ENCODE measurements around the gene MRPL23. TPM values are rescaled to one million over a fixed set of nuclear protein-coding genes. Genes with fewer than 3 reads are reported as not detected.

Gene MRPL23
- total and polyA plus RNA-seq, 2 donors (not counting 3 experiments of a cell fraction or from before 2014, with no cell fraction given), result 72.7 to 222 TPM

- ChIA-PET CTCF (interaction anchor here (2.0 to 4.0 kb wide), 3 partner anchors 18 to 185 kb away, joined by 7 to 24 read pairs (median 23); no protein-coding TSS in a partner anchor), POLR2A (no interaction called here)
- Histone ChIP-seq H3K79me2 (ENCODE audit: control insufficient read depth, insufficient read depth, low read length) (no peaks in the 10 kb centered on the region), H3K27me3 (ENCODE audit: control insufficient read depth in 2 of 2, insufficient read depth in 2 of 2, low read length in 2 of 2) (no peaks in the 10 kb centered on the region), H3K9ac (replicated peaks; ENCODE audit: extremely low read depth, insufficient read depth, low read length) (no peak overlapping the region), H3K4me1 (ENCODE audit: control insufficient read depth, extremely low read depth, insufficient read depth, low read length) (no peaks in the 10 kb centered on the region), H3K36me3 (ENCODE audit: control insufficient read depth in 2 of 2, extremely low read depth in 1 of 2, insufficient read depth in 2 of 2, low read length in 2 of 2) (no peaks in the 10 kb centered on the region), H3K9me3 (replicated peaks; ENCODE audit: control insufficient read depth, insufficient read depth, low read length) (no peaks in the 10 kb centered on the region), H2AFZ (ENCODE audit: low read depth, low read length) (no peak overlapping the region), H3K9me1 (replicated peaks; ENCODE audit: control insufficient read depth, extremely low read depth, insufficient read depth, low read length) (no peaks in the 10 kb centered on the region), H4K20me1 (replicated peaks; ENCODE audit: control insufficient read depth, extremely low read depth, insufficient read depth, low read length) (no peaks in the 10 kb centered on the region), H3K4me2 (ENCODE audit: insufficient read depth, low read length) (no peak overlapping the region), H3K27ac (ENCODE audit: insufficient read depth, low read depth, low read length) (no peak overlapping the region), H3K4me3 (replicated peaks in 1 of 3; ENCODE audit: insufficient read depth in 1 of 3, low read depth in 1 of 3, low read length in 3 of 3) (no peak overlapping the region)
- dilution Hi-C loops (cut with MboI; ENCODE audit: extremely low pct_ligation_motif_present, low sequenced_read_pairs), result no loop called here
- DNase-seq (ENCODE audit: low read depth, low spot score) (no peak), FAIRE-seq (no peak)
- intact Hi-C loops (cut with micrococcal nuclease), result no loop called here
- TF ChIP-seq POLR2A (IDR thresholded peaks at IDR 0.05; ENCODE audit: low read depth, low read length) (no peak), MAX (IDR thresholded peaks at IDR 0.05; ENCODE audit: insufficient read depth, insufficient read length) (no peak), POLR2AphosphoS5 (IDR thresholded peaks at IDR 0.05; ENCODE audit: insufficient read depth, low read depth, low read length) (no peak), FOS (IDR thresholded peaks at IDR 0.05; ENCODE audit: borderline replicate concordance, insufficient read depth, low read length) (no peak), EZH2 (IDR thresholded peaks at IDR 0.05; ENCODE audit: borderline replicate concordance, low read depth, low read length, severe bottlenecking) (no peak), JUN (IDR thresholded peaks at IDR 0.05; ENCODE audit: borderline replicate concordance, insufficient read depth, insufficient read length, low read depth) (no peak), GATA2 (IDR thresholded peaks at IDR 0.05; ENCODE audit: insufficient read depth, insufficient read length, low read depth, low read length) (no peak), MYC (IDR thresholded peaks at IDR 0.05; ENCODE audit: low read depth, low read length) (no peak)
- TF ChIP-seq, protein P1, sequence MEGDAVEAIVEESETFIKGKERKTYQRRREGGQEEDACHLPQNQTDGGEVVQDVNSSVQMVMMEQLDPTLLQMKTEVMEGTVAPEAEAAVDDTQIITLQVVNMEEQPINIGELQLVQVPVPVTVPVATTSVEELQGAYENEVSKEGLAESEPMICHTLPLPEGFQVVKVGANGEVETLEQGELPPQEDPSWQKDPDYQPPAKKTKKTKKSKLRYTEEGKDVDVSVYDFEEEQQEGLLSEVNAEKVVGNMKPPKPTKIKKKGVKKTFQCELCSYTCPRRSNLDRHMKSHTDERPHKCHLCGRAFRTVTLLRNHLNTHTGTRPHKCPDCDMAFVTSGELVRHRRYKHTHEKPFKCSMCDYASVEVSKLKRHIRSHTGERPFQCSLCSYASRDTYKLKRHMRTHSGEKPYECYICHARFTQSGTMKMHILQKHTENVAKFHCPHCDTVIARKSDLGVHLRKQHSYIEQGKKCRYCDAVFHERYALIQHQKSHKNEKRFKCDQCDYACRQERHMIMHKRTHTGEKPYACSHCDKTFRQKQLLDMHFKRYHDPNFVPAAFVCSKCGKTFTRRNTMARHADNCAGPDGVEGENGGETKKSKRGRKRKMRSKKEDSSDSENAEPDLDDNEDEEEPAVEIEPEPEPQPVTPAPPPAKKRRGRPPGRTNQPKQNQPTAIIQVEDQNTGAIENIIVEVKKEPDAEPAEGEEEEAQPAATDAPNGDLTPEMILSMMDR (IDR thresholded peaks at IDR 0.05; ENCODE audit: extremely low read depth in 1 of 2, insufficient read depth in 1 of 2, low read depth in 1 of 2, low read length in 2 of 2), result no peak
- BruUV-seq (replicated peaks), result no TSS peak
Measured at GRCh38 chr11:1966531-1966930, 19.4 kb downstream of the MRPL23 start.
